ENCODE results near the gene MRAP.

Gene MRAP

GRCh38 chr21:32328595-32328994, 29.9 kb downstream of the MRAP start:
- DNase-seq = no peak

GRCh38 chr21:32329331-32329730, 30.7 kb downstream of the MRAP start:
- DNase-seq = no peak

GRCh38 chr21:32329776-32330175, 31.1 kb downstream of the MRAP start:
- no peak for DNase-seq

GRCh38 chr21:32330784-32331311, 32.2 kb downstream of the MRAP start:
- DNase-seq = no peak

- no peak for DNase-seq
Observed at GRCh38 chr21:32331444-32332305, 33.0 kb downstream of the MRAP start.

GRCh38 chr21:32332463-32332951, 33.9 kb downstream of the MRAP start:
- DNase-seq = no peak

- no peak for DNase-seq
Observed at GRCh38 chr21:32333953-32334673, 35.5 kb downstream of the MRAP start.

- DNase-seq = no peak
Observed at GRCh38 chr21:32334980-32335531, 36.4 kb downstream of the MRAP start.

- DNase-seq = no peak
Observed at GRCh38 chr21:32335601-32336575, 37.2 kb downstream of the MRAP start.

GRCh38 chr21:32336711-32337110, 38.1 kb downstream of the MRAP start:
- no peak for DNase-seq

- DNase-seq = no peak
Observed at GRCh38 chr21:32337206-32337605, 38.6 kb downstream of the MRAP start.

GRCh38 chr21:32338209-32338921, 39.7 kb downstream of the MRAP start:
- DNase-seq = no peak

- no peak for DNase-seq
Observed at GRCh38 chr21:32340863-32341848, 42.5 kb downstream of the MRAP start.

- DNase-seq = no peak
Observed at GRCh38 chr21:32346951-32347350, 48.3 kb downstream of the MRAP start.

- DNase-seq = no peak
Observed at GRCh38 chr21:32347351-32347750, 48.7 kb downstream of the MRAP start.

- DNase-seq = no peak
Observed at GRCh38 chr21:32347977-32348376, 49.3 kb downstream of the MRAP start.

GRCh38 chr21:32348604-32349332, 50.1 kb downstream of the MRAP start:
- no peak for DNase-seq

GRCh38 chr21:32349333-32349944, 50.8 kb downstream of the MRAP start:
- no peak for DNase-seq

Data from stimulated activated CD4-positive, alpha-beta T cell treated with anti-CD3 and anti-CD28 coated beads, Interleukin-4, amount 100 ng/mL, for 1 hour (primary cell).